Measurements from ENCODE around the gene EPS8L2.
A peak's percentile ranks its signal among the peaks of the same experiment; 100 is the strongest.

DNA sequence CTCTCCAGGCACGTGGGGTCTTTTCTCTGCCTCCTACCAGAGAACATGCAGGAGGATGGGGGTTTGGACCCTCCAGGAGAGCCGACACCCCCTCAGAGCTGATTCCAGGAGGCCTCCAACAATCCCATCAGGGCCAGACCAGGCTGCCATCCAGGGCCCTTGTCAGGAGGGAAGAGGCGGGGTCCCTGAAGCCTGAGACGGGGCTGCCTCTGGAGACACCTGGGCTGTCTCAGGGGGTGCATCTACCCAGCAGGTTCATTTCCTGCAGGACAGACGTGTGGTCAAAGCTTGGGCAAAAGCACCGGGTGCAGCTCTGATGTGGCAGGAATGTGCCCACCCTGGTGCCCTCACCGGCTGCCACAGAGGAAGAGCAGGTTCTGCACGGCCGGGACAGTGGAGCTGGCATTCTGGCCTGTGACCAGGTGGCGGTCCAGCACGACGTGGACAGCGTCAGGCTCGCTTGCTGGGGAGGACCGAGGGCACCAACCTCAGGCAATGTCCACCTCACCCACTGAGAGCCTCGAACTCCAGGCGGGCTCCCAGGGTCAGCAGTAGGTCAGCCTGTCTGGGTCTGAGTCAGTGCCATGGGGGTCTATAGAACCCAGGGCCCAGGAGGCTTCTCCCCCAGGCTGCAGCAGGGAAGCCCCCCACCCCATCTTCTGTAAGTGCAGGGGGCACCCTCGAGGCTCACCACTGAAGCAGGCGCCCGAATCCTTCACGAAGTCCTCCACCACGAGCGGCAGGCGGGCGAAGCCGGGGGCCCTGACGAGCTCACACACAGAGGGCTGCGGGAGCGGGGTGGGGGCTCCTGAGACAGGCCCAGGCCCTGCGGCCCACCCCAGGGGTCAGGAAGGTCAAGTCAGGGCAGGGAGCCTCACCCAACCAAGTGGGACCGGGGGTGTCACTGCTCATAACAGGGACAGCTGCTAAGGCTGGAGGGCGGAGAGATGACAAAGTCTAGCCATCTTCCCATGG, 64.9 kb downstream of the EPS8L2 start:
- TF ChIP-seq CTCF (IDR thresholded peaks at IDR 0.05 in 8 of 11, conservative IDR thresholded peaks at IDR 0.05 in 3 of 11) (no peak), POLR2A (IDR thresholded peaks at IDR 0.05) (no peak), POLR2AphosphoS5 (IDR thresholded peaks at IDR 0.05) (peak in 1 of 3 donors; percentile 46)

Data from spleen (tissue), 7 donors.